ENCODE results near the gene ZSWIM4. TPM values are rescaled to one million over a fixed set of nuclear protein-coding genes. Genes with fewer than 3 reads are reported as not detected.

ZSWIM4 gene
- total and polyA plus RNA-seq, 2 of the 13 experiments (the other 11 are each of a cell fraction or from before 2014, with no cell fraction given), result 0.33 to 0.86 TPM

DNA sequence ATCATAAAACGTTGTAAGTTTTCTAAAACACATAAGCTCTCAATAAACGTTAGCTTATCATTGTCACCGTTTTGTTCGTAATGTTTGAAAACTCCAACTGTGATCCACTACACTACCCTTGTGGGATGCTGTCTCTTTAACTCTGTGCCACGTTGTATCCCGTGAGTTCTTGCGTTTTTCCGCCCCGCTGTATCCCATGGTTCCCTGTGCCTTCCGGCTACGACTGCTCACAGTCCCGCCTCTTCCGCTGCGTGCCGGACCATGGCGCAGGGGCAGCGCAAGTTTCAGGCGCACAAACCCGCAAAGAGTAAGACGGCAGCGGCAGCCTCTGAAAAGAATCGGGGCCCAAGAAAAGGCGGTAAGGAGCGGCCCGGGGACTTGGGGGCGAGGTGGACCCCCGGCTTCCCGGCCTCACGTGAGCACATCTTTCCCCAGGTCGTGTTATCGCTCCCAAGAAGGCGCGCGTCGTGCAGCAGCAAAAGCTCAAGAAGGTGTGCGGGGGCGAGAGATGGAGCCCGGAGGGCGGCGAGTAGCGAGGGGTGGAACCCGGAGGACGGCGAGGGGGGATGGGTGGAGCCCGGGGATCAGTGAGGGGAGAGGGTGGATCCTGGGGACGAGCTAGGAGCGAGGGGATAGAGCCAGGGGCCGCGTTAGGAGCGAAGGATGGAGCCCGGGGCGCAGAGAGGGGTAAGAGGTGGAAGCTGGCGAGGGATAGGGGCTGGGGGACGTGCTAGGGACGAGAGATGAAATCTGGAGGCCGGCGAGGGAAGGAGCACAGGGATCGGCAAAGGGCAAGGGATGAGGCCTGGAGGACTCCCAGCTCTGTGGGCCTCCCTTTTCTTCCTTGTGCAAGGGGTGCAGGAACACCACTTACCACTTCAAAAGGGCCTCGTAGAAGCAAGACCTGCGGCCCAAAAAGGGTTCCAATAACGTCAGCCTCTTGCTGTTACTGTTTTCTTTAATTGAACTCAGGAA lies 20.7 kb upstream of the ZSWIM4 start, which contains the start of gene C19orf53 (continued):
- TF ChIP-seq ZNF333 (CRISPR knock-in tag; IDR thresholded peaks at IDR 0.05; ENCODE audit: borderline replicate concordance) (no peak), DNMT3B (CRISPR knock-in tag; conservative IDR thresholded peaks at IDR 0.05) (no peak), ZNF576 (CRISPR knock-in tag; IDR thresholded peaks at IDR 0.05) (no peak), HINFP (CRISPR knock-in tag; IDR thresholded peaks at IDR 0.05; ENCODE audit: low read depth) (peak; percentile 90), ATF1 (CRISPR knock-in tag; IDR thresholded peaks at IDR 0.05) (peak; percentile 90), ZNF572 (CRISPR knock-in tag; IDR thresholded peaks at IDR 0.05) (0 out of 2 replicates have a peak, but pooled peaks have one; percentile 54), NAIF1 (CRISPR knock-in tag; IDR thresholded peaks at IDR 0.05; ENCODE audit: borderline replicate concordance) (peak; percentile 43; the same call in 1 of the 2 replicates), ATAD3A (CRISPR knock-in tag; IDR thresholded peaks at IDR 0.05) (no peak), ZNF609 (CRISPR knock-in tag; IDR thresholded peaks at IDR 0.05; ENCODE audit: borderline replicate concordance) (peak; percentile 45; the same call in 1 of the 2 replicates), KLF12 (CRISPR knock-in tag; IDR thresholded peaks at IDR 0.05; ENCODE audit: borderline replicate concordance) (peak; percentile 61; the same call in 1 of the 2 replicates), MBD4 (IDR thresholded peaks at IDR 0.05; ENCODE audit: borderline replicate concordance, low read length) (no peak), ZNF569 (CRISPR knock-in tag; IDR thresholded peaks at IDR 0.05; ENCODE audit: borderline replicate concordance) (no peak), MXI1 (IDR thresholded peaks at IDR 0.05; ENCODE audit: borderline replicate concordance, low read depth, low read length) (peak; percentile 81; the same call in 2 of the 3 replicates), KDM5A (IDR thresholded peaks at IDR 0.05; ENCODE audit: borderline replicate concordance, low read length) (peak; percentile 93), ZSCAN29 (CRISPR knock-in tag; conservative IDR thresholded peaks at IDR 0.05) (peak; percentile 80; the same call in 1 of the 2 replicates)
- TF ChIP-seq, protein P1, sequence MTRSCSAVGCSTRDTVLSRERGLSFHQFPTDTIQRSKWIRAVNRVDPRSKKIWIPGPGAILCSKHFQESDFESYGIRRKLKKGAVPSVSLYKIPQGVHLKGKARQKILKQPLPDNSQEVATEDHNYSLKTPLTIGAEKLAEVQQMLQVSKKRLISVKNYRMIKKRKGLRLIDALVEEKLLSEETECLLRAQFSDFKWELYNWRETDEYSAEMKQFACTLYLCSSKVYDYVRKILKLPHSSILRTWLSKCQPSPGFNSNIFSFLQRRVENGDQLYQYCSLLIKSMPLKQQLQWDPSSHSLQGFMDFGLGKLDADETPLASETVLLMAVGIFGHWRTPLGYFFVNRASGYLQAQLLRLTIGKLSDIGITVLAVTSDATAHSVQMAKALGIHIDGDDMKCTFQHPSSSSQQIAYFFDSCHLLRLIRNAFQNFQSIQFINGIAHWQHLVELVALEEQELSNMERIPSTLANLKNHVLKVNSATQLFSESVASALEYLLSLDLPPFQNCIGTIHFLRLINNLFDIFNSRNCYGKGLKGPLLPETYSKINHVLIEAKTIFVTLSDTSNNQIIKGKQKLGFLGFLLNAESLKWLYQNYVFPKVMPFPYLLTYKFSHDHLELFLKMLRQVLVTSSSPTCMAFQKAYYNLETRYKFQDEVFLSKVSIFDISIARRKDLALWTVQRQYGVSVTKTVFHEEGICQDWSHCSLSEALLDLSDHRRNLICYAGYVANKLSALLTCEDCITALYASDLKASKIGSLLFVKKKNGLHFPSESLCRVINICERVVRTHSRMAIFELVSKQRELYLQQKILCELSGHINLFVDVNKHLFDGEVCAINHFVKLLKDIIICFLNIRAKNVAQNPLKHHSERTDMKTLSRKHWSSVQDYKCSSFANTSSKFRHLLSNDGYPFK (CRISPR knock-in tag; IDR thresholded peaks at IDR 0.05; ENCODE audit: borderline replicate concordance), result peak; percentile 100
- TF ChIP-seq, protein P2, sequence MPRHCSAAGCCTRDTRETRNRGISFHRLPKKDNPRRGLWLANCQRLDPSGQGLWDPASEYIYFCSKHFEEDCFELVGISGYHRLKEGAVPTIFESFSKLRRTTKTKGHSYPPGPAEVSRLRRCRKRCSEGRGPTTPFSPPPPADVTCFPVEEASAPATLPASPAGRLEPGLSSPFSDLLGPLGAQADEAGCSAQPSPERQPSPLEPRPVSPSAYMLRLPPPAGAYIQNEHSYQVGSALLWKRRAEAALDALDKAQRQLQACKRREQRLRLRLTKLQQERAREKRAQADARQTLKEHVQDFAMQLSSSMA (CRISPR knock-in tag; IDR thresholded peaks at IDR 0.05), result 0 out of 2 replicates have a peak, but pooled peaks have one; percentile 67
